ENCODE results near the gene STAT6.
"Not testable (repeated sequence)": the region's sequence is repeated elsewhere in the genome, so short reads cannot be mapped to it uniquely, and the experiment has no call there.

The STAT6 gene

GRCh38 chr12:57126561-57126960, 15.4 kb upstream of the STAT6 start:
- no peak for DNase-seq (ENCODE audit: low spot score)

- DNase-seq (ENCODE audit: low spot score), result no peak
Measured at GRCh38 chr12:57126061-57126460, 14.9 kb upstream of the STAT6 start.

GRCh38 chr12:57124261-57124877, 13.2 kb upstream of the STAT6 start:
- DNase-seq (ENCODE audit: low spot score), result peak; percentile 70

- DNase-seq (ENCODE audit: low spot score), result no peak
Measured at GRCh38 chr12:57123813-57124212, 12.7 kb upstream of the STAT6 start.

- DNase-seq (ENCODE audit: low spot score), result not testable (repeated sequence)
Measured at GRCh38 chr12:57120718-57121117, 9.6 kb upstream of the STAT6 start.

- no peak for DNase-seq (ENCODE audit: low spot score)
Measured at GRCh38 chr12:57119294-57120085, 8.3 kb upstream of the STAT6 start.

- no peak for DNase-seq (ENCODE audit: low spot score)
Measured at GRCh38 chr12:57118711-57119271, 7.6 kb upstream of the STAT6 start.

GRCh38 chr12:57116580-57117281, 5.6 kb upstream of the STAT6 start:
- no peak for DNase-seq (ENCODE audit: low spot score)

- DNase-seq (ENCODE audit: low spot score), result no peak
Measured at GRCh38 chr12:57112492-57113294, 1.5 kb upstream of the STAT6 start.

- DNase-seq (ENCODE audit: low spot score), result no peak
Measured at GRCh38 chr12:57110104-57111030, 795 bp downstream of the STAT6 start.

- no peak for DNase-seq (ENCODE audit: low spot score)
Measured at GRCh38 chr12:57109207-57110103, 1.7 kb downstream of the STAT6 start.

- DNase-seq (ENCODE audit: low spot score), result no peak
Measured at GRCh38 chr12:57107456-57108155, 3.6 kb downstream of the STAT6 start.

GRCh38 chr12:57106021-57106708, 5.0 kb downstream of the STAT6 start:
- no peak for DNase-seq (ENCODE audit: low spot score)

GRCh38 chr12:57105011-57105753, 6.0 kb downstream of the STAT6 start:
- DNase-seq (ENCODE audit: low spot score), result no peak

- DNase-seq (ENCODE audit: low spot score), result no peak
Measured at GRCh38 chr12:57104292-57104910, 6.8 kb downstream of the STAT6 start.

- DNase-seq (ENCODE audit: low spot score), result no peak
Measured at GRCh38 chr12:57103856-57104255, 7.3 kb downstream of the STAT6 start.

Measured in kidney capillary endothelial cell (primary cell).